RWPE1 (cell line): ENCODE measurements around the gene ARAF.

Experiments used
- CTCF ChIA-PET: fragments of 350-600 bp; sonication (Branson Sonifier 250); formaldehyde crosslinking; extraction: SDS; loops from one replicate; lab custom pipeline; 2021; lab: Yijun Ruan, JAX
- POLR2A ChIA-PET: fragments of 400-600 bp; formaldehyde crosslinking; extraction: SDS; loops from one replicate; lab custom pipeline; 2020; ENCODE audit warnings: antibody characterized with exemption; ENCODE audit not compliant: low non-redundant PET; lab: Yijun Ruan, JAX
- DNase-seq: peaks from one replicate; pipeline ENCODE4 v3.0.0; 2012; ENCODE audit warnings: low spot score
- H3K27ac ChIP-seq: fragments of 450-650 bp; 2 replicates; pipeline ENCODE4 v1.5.1; 2017
- CTCF ChIP-seq: fragments of 450-650 bp; conservative IDR thresholded peaks from 2 replicates; pipeline ENCODE4 v1.5.1; 2017; ENCODE audit warnings: low read depth, mild to moderate bottlenecking

The ARAF gene

DNA sequence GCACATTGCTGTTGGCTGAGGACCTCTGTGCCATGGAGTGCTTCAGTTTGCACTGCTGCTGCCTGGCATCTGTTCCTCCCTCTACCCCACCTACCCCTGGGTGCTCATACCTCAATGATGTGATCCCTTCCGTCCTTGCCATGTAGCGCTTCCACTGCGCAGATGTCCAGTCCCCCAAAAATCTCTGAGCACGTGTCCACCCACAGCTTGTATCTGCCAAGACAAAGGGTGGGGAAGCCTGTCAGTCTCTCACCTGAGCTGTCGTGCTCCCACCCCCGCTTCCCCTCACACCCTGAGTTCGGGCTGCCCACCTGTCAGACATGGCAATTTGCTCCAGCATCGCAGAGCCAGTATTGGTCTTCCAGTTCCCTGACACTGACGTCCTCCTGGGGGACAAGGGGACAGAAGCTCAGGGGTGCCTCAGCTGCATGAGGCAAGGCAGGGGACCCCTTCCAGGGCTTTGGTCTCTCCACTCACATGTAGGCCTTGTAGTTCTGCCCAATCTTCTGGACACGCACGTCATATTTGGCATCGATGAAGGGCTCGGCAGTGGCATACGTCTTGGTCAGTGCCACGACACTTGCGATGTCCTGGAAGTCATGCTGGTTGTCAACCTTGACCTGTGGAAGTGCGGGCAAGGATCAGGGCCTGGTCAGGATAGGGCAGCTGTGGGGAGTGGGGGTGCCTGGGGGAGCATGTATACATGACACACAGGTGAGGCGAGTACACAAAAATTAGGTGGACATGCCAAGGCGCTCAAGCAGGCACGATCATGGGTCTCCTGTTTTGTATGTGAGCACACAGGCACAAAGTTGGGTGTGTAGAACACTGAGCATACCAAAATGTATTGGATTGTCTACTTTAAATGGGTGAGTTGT lies 15.3 kb downstream of the ARAF start:
- POLR2A ChIA-PET, result no interaction called here
- TF ChIP-seq CTCF, result no peak
- peak overlapping the region; percentile 25 for H3K27ac ChIP-seq
- CTCF ChIA-PET, result no interaction called here
- no peak for DNase-seq

- H3K27ac ChIP-seq, result peak overlapping the region; percentile 47
- TF ChIP-seq CTCF, result no peak
- POLR2A ChIA-PET, result no interaction called here
- CTCF ChIA-PET, result interaction anchor here (1.2 kb wide), 1 partner anchor 51 kb away, joined by 3 read pairs; no protein-coding TSS in a partner anchor
- no peak for DNase-seq
Observed at GRCh38 chrX:47577424-47577823, 16.4 kb downstream of the ARAF start.

DNA sequence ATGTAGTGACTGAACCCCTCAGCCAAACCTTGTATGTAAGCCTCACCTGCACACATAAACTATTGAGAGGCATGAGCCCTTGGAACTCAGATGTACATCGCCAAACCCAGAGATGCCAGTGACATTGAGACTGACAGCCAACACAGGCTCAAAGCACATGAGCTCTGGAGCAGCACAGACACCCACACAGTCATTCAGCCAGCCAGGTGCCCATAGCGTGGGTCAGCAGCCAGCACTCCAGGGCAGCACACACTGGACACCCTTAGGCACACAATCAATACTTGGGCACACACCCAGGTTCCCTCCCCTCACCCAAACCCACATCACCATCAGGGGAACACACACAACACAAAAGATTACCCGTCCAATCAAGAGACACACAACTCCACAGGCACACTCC lies 16.9 kb downstream of the ARAF start:
- ChIA-PET POLR2A (no interaction called here), CTCF (interaction anchor here (1.2 kb wide), 1 partner anchor 51 kb away, joined by 3 read pairs; no protein-coding TSS in a partner anchor)
- H3K27ac ChIP-seq, result peak overlapping the region; percentile 47
- TF ChIP-seq CTCF, result no peak
- no peak for DNase-seq

DNA sequence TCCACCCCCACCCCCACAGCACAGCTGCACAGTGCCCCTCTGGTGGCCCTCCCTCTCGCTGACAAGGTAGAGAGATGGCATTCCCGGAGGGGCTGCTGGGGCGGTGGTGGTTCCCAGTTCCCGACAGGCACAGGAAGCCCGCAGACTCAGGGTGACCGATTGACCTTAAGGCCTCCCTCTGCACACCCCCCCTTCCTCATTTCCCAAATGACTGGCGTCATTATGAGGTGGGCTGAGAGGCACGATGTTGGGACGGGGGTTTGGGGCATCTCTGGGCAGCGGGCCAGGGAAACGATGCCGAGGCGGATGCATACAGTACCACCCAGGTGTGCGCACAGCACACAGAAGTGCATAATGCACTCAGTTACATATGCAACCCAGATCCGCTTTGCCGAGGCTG lies 17.7 kb downstream of the ARAF start:
- ChIA-PET POLR2A (no interaction called here), CTCF (no interaction called here)
- no peak for DNase-seq
- TF ChIP-seq CTCF, result no peak
- peak overlapping the region; percentile 62; the same call in 1 of the 2 replicates for H3K27ac ChIP-seq

GRCh38 chrX:47579537-47579936 lies 18.5 kb downstream of the ARAF start:
- ChIA-PET POLR2A (no interaction called here), CTCF (no interaction called here)
- peak overlapping the region; percentile 62 for H3K27ac ChIP-seq
- peak; percentile 13 for DNase-seq
- TF ChIP-seq CTCF, result no peak

DNA sequence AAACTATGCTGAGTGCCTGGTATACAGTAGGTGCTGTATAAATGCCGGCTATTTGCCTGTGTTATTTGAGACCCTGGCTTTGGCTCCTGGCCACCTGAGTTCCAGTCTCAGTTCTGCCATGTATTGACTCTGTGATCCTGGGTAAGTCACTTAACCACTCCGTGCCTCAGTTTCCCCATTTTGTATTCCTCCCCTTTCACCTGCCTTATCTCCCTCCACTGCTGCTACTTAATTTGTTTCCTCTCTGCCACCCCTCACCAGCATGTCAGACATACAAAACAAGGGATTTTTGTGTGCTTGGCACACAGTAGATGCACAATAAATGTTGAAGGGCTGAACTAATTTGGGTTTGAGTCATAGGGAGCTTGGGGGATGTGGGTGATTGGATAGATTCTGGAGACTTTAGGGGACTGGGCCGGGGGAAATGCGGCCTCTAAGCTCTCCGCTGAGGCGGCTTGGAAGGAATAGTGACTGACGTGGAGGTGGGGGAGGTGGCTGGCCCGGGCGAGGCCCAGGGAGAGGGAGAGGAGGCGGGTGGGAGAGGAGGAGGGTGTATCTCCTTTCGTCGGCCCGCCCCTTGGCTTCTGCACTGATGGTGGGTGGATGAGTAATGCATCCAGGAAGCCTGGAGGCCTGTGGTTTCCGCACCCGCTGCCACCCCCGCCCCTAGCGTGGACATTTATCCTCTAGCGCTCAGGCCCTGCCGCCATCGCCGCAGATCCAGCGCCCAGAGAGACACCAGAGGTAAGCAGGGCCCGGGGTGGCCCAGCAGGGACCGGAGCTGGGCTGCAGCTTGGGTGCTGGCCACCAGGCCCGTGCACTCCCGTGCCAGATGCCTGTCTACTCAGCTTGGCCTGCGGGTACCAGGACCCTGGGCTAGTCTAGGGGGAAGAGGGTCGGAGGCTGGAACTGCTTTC lies 21.0 kb downstream of the ARAF start, which contains the start of gene TIMP1:
TSS of gene TIMP1 (plus strand) at position 706 of the 917 bp plus-strand sequence. CDS start 980 bp downstream, outside the sequence.
- TF ChIP-seq CTCF, result no peak
- CTCF ChIA-PET, result interaction anchor here (0.5 kb wide), 1 partner anchor 259 kb away, joined by 3 read pairs; no protein-coding TSS in a partner anchor
- peak within 1 kb of the TSS; percentile 76 for H3K27ac ChIP-seq
- POLR2A ChIA-PET, result no interaction called here
- DNase-seq, result peak; percentile 91
